MM.1S (cell line): Measurements from ENCODE around the gene DGKG.

Source experiments
- DNase-seq: peaks from one replicate; pipeline ENCODE4 v3.0.0-alpha.2; 2015
- H2AFZ ChIP-seq: fragments of 300-600 bp; sonication (generic); 2 replicates; pipeline ENCODE4 v1.6.0; 2016; ENCODE audit warnings: antibody characterized with exemption, low read length
- H3F3A ChIP-seq: fragments of 300-600 bp; sonication (generic); 2 replicates; pipeline ENCODE4 v1.6.1; 2016; ENCODE audit warnings: mild to moderate bottlenecking, antibody characterized with exemption, low read length, moderate library complexity, mixed read lengths; ENCODE audit not compliant: insufficient read depth
- H3K27ac ChIP-seq: fragments of 300-600 bp; sonication (generic); 2 replicates; pipeline ENCODE4 v1.5.1; 2016; ENCODE audit warnings: mild to moderate bottlenecking, low read length
- H3K27me3 ChIP-seq: fragments of 300-600 bp; sonication (generic); replicated peaks from 2 replicates; pipeline ENCODE4 v1.6.0; 2016; ENCODE audit warnings: low read length; ENCODE audit not compliant: insufficient read depth
- H3K36me3 ChIP-seq: fragments of 300-600 bp; sonication (generic); replicated peaks from 2 replicates; pipeline ENCODE4 v1.6.1; 2016; ENCODE audit warnings: mild to moderate bottlenecking, low read length, mixed read lengths; ENCODE audit not compliant: insufficient read depth
- H3K4me1 ChIP-seq: fragments of 300-600 bp; sonication (generic); 2 replicates; pipeline ENCODE4 v1.6.1; 2016; ENCODE audit warnings: low read length, mixed read lengths
- H3K4me2 ChIP-seq: fragments of 300-600 bp; sonication (generic); 2 replicates; pipeline ENCODE4 v1.6.0; 2016; ENCODE audit warnings: low read depth, low read length
- H3K4me3 ChIP-seq: fragments of 300-600 bp; sonication (generic); 2 replicates; pipeline ENCODE4 v1.5.1; 2016; ENCODE audit warnings: low read length, mixed read lengths
- H3K79me2 ChIP-seq: fragments of 300-600 bp; sonication (generic); 2 replicates; pipeline ENCODE4 v1.6.1; 2016; ENCODE audit warnings: mixed run types, low read length, mixed read lengths
- H3K9ac ChIP-seq: fragments of 300-600 bp; sonication (generic); 2 replicates; pipeline ENCODE4 v1.6.1; 2016; ENCODE audit warnings: low read length, mixed read lengths
- H3K9me2 ChIP-seq: fragments of 300-600 bp; sonication (generic); replicated peaks from 2 replicates; pipeline ENCODE4 v1.6.1; 2016; ENCODE audit warnings: mild to moderate bottlenecking, low read length, mixed read lengths; ENCODE audit not compliant: insufficient read depth
- H3K9me3 ChIP-seq: fragments of 300-600 bp; sonication (generic); replicated peaks from 2 replicates; pipeline ENCODE4 v1.6.1; 2016; ENCODE audit warnings: mild to moderate bottlenecking, low read length, mixed read lengths; ENCODE audit not compliant: insufficient read depth
- H4K20me1 ChIP-seq: fragments of 300-600 bp; sonication (generic); 2 replicates; pipeline ENCODE4 v1.6.1; 2016; ENCODE audit warnings: mild to moderate bottlenecking, low read length, moderate library complexity, mixed read lengths; ENCODE audit not compliant: insufficient read depth
- CTCF ChIP-seq: fragments of 300-600 bp; sonication (generic); IDR thresholded peaks from 2 replicates; pipeline ENCODE4 v1.5.1; 2016; ENCODE audit warnings: antibody characterized with exemption, low read length, mixed read lengths
- EZH2 ChIP-seq: fragments of 300-600 bp; sonication (generic); optimal IDR thresholded peaks from 2 replicates; pipeline ENCODE3; 2017; ENCODE audit warnings: low read depth, mild to moderate bottlenecking, antibody characterized with exemption, low read length, mixed read lengths
- EZH2phosphoT487 ChIP-seq: fragments of 300-600 bp; sonication (generic); IDR thresholded peaks from 2 replicates; pipeline ENCODE4 v1.6.1; 2018; ENCODE audit warnings: antibody characterized with exemption, low read length

The DGKG gene

GRCh38 chr3:186247821-186248814 is 113.9 kb downstream of the DGKG start:
- Histone ChIP-seq H4K20me1 (no peaks in the 10 kb centered on the region), H3K4me1 (no peaks in the 10 kb centered on the region), H3K4me2 (no peak overlapping the region), H3K9me2 (no peaks in the 10 kb centered on the region), H3F3A (no peaks in the 10 kb centered on the region), H3K36me3 (no peaks in the 10 kb centered on the region), H2AFZ (no peak overlapping the region), H3K27ac (no peak overlapping the region), H3K4me3 (no peak overlapping the region), H3K27me3 (no peaks in the 10 kb centered on the region), H3K9me3 (no peaks in the 10 kb centered on the region), H3K9ac (no peak overlapping the region), H3K79me2 (no peaks in the 10 kb centered on the region)
- TF ChIP-seq EZH2phosphoT487 = no peak
- DNase-seq = no peak

GRCh38 chr3:186246941-186247340 is 115.1 kb downstream of the DGKG start:
- no peak for TF ChIP-seq EZH2phosphoT487
- TF ChIP-seq CTCF = no peak
- no peak for TF ChIP-seq EZH2
- no peaks in the 10 kb centered on the region for H3K9me2 ChIP-seq
- H3F3A ChIP-seq = no peaks in the 10 kb centered on the region
- H3K27me3 ChIP-seq = no peaks in the 10 kb centered on the region
- no peak overlapping the region for H3K4me3 ChIP-seq
- H3K27ac ChIP-seq = no peak overlapping the region
- H3K79me2 ChIP-seq = no peaks in the 10 kb centered on the region
- H3K9ac ChIP-seq = no peak overlapping the region
- DNase-seq = no peak
- no peaks in the 10 kb centered on the region for H4K20me1 ChIP-seq
- H3K36me3 ChIP-seq = no peaks in the 10 kb centered on the region
- no peaks in the 10 kb centered on the region for H3K4me1 ChIP-seq
- H3K9me3 ChIP-seq = no peaks in the 10 kb centered on the region
- H2AFZ ChIP-seq = no peak overlapping the region
- no peak overlapping the region for H3K4me2 ChIP-seq

DNA sequence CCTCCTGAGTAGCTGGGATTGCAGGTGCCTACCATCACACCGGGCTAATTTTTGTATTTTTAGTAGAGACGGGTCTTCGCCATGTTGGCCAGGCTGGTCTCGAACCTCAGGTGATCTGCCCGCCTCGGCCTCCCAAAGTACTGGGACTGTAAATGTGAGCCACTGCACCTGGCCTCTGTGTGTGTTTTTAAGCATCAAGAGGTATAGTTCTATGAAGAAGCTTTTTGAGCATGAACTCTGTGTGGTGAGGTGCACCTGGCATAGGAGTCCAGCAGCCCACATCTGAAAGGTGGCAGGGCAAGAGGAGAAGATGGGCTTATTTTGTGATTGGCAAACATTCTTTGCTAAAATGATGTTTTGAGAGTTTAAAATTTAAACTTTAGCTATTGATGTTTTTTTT is 118.0 kb downstream of the DGKG start:
- Histone ChIP-seq H3K9ac (no peak overlapping the region), H3K79me2 (peaks cover 20% of the 10 kb centered on the region), H3K9me3 (no peaks in the 10 kb centered on the region), H3K4me3 (no peak overlapping the region), H4K20me1 (no peaks in the 10 kb centered on the region), H3K27me3 (no peaks in the 10 kb centered on the region), H2AFZ (no peak overlapping the region), H3F3A (no peaks in the 10 kb centered on the region), H3K36me3 (no peaks in the 10 kb centered on the region), H3K4me1 (no peaks in the 10 kb centered on the region), H3K27ac (no peak overlapping the region), H3K9me2 (no peaks in the 10 kb centered on the region), H3K4me2 (no peak overlapping the region)
- no peak for DNase-seq
- no peak for TF ChIP-seq EZH2
- no peak for TF ChIP-seq CTCF
- TF ChIP-seq EZH2phosphoT487 = no peak
